GM19324 (cell line): ENCODE measurements around the gene ATXN1.
A peak's percentile ranks its signal among the peaks of the same experiment; 100 is the strongest.

Experiments
- ATAC-seq: cut with Tn5 transposase; IDR thresholded peaks from one replicate; pipeline ENCODE4 v1.9.1; 2021; ENCODE audit warnings: mild to moderate bottlenecking, moderate library complexity; ENCODE audit not compliant: unreplicated experiment, low FRiP score

ATXN1 gene

GRCh38 chr6:16764188-16764950, 3.1 kb upstream of the ATXN1 start:
- no peak for ATAC-seq

DNA sequence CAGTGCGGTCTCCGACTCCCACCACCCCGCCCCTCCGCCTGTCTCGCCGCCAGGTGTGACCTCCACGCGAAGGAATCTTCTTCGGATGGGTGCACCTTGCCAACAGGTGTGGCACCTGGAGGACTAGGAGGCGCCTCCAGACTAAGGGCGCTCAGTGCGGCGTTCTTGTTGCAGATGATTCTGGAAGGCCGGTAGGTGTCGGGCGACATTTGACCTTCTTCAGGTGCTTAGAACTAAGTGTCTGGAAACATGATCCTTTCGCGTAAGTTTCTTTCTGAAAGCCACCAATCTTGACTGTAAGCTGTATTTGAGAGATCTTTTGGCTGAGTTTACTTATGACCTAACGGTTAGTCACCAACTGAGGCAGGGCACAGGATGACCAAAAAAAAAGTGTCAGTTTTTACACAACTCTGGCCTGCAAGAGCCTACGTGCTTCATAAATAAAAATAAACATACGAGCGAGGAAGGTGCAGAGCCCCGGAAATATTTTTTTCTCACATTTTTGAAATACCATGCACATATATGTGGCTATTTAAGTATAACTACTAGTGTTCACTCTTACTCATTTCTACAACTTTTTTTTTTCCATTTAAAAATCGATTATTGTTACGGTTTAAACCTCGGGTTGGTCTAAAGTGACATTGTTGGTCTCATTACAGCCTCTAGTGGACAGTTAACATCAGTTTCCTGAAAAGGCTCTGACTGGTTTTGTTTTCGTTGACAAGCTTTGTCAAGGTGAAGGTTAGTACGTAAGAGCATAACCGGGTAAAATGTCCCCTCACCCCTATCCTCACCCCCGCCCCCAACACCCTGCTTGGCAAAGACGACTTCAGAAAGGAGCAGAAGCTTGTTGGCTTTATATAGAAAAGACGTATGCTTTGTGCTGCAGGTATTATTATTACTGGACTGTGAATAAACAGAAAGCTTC, 1.6 kb upstream of the ATXN1 start:
- ATAC-seq = peak; percentile 36

GRCh38 chr6:16762268-16762549, 949 bp upstream of the ATXN1 start:
- peak; percentile 0 for ATAC-seq

DNA sequence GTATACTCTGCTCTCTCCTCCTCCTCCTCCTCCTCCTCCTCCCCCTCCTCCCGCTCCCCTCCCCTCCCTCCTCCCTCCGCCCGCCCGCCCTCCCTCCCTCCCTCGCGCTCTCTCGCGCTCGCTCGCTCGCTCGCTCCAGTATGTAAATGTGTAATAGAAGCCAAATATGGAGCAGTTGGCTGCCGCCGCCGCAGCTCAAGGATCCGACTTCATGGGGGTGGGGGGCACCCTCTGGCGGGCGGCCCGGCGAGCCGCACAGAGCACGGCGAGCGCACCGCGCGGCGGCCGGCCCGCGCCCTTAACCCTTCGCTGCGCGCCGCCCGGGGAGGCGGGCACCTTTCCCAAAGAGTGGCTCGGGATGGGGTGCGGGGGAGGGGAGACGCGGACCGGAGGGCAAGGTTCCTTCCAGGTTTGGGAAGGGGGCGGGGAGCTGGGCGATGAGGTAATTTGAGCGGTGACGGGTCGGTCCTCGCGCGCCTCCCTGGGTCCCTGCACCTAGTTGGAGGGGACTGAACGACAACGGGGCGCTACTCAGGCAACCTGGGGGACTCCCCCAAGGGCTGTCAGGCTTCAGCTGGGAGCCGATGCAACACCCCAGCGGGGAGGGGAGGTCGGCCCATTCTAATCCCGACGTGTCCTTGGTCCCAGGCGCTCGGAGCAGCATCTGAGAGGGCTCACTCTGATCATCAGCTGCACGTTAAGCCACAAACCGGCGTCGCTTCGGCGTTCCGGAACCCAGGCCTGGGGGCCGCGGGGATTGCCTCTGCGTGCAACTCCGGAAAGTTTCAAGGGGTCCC, 409 bp upstream of the ATXN1 start:
- ATAC-seq = peak; percentile 44

- ATAC-seq = peak; percentile 48
These were observed 1.4 kb downstream of the ATXN1 start for GRCh38 chr6:16759646-16760515.

GRCh38 chr6:16759181-16759645, 2.0 kb downstream of the ATXN1 start:
- ATAC-seq = no peak

DNA sequence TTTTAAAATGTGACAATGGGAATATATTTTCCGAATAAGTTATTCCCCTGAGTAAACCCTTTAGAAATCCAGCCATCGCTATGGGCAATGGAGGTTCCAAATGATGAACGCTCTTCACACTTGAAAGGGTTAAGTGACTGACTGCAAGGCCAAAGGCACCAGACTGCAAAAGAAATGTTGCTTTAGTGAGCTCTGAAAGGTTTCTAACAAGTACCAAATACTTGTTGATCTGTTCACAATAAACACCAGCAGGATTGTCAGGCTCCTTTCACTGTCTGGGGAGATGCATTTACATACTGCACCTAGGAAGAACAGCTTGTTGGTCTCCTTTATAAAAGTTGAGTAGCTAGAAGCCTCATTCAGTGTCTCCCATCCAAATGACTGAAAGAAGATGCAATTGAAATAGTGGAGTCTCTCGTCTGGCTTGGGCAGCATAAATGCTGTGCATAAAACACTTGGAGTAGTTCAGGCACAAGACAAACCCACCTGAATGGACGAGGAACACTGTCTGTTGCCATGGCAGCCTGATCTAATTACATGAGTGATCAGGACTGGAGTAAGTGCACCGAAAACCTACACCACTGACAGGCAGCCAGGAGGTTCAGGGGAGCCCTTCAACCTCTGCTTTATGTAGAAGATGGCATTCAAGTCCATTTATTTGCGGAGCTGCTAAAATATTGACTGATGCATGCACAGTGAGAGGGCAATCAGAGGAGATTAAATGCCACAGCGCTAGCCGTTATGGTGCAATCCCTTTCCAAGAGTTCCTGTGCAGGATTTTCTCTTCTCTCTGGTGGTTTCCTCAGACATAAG, 2.9 kb downstream of the ATXN1 start:
- ATAC-seq = no peak

- no peak for ATAC-seq
These were observed 3.9 kb downstream of the ATXN1 start for GRCh38 chr6:16757332-16757731.

- ATAC-seq = no peak
These were observed 4.5 kb downstream of the ATXN1 start for GRCh38 chr6:16756660-16757255.

DNA sequence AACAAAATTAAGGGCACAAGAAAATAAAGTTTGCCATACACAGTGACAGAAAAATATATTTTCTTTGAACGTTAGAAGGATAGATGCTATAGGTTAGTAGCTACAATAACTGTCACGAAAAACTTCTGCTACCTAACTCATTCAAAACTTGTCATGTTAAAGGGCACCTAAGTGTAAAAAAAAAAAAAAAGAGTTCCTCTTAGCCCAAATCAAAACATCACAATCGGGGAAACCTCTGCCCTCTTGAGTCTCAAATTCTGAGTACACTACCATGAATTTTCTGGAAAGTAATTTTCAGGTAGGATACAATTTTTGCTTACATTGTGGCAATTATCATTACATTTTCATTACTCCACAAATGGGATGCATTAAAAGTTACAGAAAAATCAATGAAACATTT, 5.7 kb downstream of the ATXN1 start:
- ATAC-seq = no peak

- ATAC-seq = no peak
These were observed 6.4 kb downstream of the ATXN1 start for GRCh38 chr6:16754876-16755275.

DNA sequence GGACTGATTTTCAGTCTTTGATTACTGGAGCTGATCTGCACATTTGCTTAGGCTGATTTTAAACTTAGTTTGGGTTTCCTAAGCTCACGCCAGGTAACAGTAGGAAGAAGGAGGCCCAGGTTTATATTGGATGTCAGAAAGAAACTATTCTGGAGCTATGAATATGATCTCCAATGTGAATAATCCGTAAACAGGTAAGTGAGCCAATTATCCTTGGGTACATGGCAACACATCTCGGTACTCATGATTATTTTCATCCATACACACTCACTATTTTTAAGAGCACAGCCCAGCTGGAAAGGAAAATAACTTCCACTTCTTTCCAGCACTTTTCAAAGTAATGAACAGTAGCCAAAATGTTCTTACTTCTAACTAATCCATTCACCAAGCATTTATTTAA, 7.0 kb downstream of the ATXN1 start:
- no peak for ATAC-seq

GRCh38 chr6:16753341-16753740, 7.9 kb downstream of the ATXN1 start:
- no peak for ATAC-seq

DNA sequence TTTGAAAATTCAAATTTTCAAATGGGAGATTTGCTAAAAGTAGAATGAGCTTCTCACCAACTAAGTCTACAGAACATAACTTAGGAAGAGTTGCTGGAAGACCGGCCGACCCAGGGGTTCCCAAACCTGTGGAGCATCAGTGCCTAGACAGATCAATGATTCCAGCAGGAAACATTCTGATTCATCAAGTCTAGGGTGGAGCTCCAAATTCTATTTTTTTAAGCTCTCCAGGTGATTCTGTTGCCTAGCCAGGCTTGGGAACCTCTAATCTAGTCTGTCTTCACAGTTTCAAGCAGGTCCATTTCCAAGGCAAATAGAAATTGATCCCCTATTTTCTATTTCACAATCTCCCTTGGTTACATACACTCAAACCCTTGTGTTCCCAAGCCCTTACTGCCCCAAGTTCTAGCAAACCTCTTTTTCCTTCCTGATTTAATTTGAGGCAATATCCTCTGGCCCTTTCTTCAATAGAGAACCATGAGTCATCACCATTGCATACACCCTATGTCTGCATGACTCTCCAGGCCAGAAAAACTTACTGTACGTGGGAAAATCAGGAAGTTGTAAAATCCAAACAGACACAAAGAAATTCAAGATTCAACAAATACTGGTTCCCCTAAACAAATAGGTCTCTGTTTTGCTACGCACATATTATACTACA, 8.9 kb downstream of the ATXN1 start:
- ATAC-seq = no peak

DNA sequence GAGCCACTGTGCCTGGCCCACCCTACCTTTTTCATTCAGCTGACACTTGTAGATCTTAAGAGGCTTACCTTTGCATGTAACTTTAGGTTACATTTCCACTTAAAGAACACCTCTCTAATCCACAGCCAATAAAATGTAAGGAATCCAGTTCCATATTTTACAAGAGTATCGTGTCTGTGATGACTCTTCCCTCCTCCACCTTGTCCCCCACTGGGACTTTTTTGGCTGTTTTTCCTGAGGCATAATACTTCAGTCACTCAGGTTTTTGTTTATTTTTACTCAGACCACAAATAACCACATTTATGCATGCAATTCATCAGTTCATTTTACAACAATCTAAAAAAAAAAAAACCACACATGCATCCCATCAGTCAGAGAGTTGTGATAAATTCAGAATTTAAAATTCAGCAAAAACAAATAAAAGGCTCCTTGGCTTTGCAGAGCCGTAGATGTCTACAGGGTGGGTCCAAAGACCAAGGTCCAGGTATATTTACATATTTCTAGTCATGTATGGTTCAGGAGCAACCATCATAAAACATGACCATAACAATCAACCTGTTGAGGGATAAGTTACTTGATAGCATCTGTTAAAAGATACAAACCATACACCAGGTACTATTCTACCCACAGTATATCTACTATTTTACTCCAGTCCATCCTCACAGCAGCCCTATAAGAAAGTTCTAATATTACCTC, 9.9 kb downstream of the ATXN1 start:
- ATAC-seq = no peak

DNA sequence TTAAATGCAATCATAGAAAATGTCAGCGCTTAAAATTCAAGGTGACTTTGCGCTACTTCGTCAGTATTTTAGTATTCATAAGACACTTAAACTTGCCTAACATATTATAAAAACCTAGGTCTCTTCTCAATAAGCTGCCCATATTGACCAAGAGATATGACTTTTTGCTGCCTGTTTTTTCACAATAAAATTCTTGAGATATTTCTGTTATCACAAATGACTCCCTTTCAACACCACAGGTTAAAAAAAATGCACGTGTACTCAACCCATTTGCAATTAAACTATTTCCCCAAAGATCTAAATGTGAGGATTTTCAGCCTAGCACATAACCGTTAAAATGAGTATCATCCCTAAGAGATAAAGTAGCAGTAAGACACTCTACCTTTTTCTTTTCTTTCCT, 10.7 kb downstream of the ATXN1 start:
- no peak for ATAC-seq

DNA sequence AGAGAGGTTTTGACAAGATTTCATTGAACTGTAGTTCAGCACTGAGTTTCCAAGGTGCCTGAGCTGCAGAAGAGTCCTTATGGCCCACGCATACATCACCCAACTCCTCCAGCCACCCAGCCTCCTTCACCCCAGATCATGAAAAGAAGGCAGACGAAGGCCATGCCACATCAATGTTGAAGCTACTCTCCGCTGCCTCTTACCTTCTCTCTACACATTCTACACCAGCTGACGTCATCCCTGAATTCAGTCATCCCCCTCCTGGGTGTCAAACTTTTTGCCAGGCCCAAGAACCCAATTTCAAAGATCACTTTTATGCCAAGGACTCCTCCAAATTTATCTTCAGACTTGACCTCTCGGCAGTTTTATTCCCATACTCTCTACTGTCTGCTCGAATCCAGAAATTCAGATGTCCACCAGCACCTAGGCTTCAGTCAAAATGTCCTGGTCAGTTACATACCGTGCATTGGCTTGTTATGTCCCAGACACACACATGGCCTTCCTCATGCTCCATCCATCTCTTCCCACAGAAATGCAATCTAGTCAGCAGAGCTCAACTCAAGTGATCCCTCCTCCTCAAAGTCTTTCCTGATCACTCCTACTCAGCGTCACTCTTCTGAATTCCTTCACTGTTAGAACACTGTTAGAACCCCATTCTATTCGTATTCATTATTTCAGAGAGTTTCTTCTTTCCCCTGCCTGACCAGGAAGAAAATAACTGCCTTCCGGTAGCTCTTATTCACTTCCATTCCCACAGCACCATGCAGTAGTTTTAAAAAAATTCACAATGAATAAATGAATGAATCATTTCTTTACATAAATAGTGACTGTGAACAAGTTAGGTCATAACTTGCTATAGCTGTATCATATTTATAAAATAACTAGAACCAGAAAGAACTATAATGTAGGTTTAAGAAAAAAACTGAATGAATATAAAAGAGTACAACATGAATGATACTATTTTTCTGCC, 11.5 kb downstream of the ATXN1 start:
- no peak for ATAC-seq
